Measurements from ENCODE around the gene SCUBE2.

DNA sequence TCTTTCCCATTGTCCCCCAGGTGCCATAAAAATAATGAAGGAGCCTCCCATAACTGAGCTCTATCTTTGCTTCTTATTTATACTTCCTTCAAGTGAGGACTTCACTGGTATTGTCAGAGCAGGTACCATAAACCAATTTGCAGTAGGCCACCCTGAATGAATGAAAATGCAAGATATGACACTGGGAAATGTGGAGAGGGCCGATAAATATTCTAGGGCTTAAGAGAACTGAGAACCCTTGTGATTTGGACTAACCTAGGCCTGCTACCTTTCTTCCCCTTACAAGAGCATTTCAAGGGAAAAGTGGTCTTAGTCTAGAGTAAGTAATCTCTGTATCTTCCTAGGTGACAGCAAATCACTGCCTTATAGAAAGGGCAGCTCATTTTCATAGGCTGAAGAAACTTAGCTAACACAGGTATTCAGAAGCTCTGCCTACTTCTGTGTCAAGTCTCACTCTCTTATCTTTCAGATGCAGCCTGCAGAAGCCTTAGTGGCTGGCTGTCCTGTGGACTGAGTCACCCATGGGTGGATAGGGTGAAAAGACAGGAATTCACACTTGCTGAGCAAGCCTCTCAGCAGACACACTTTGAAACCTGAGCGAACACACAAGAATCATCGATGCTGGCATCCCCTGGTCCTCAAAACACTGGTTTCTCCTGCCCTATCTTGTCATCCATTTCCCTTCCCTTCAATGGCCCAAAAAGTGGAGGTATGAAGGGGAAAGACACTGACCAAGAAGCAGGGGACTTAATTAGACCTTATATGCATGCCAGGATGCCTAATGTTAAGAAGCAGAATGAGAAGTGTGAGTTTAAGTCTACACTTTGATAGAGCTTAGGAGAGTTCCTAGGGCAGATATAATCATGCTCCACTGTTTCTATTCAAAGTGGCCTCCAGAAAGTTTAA, 102.8 kb downstream of the SCUBE2 start:
- TF ChIP-seq, protein P1, sequence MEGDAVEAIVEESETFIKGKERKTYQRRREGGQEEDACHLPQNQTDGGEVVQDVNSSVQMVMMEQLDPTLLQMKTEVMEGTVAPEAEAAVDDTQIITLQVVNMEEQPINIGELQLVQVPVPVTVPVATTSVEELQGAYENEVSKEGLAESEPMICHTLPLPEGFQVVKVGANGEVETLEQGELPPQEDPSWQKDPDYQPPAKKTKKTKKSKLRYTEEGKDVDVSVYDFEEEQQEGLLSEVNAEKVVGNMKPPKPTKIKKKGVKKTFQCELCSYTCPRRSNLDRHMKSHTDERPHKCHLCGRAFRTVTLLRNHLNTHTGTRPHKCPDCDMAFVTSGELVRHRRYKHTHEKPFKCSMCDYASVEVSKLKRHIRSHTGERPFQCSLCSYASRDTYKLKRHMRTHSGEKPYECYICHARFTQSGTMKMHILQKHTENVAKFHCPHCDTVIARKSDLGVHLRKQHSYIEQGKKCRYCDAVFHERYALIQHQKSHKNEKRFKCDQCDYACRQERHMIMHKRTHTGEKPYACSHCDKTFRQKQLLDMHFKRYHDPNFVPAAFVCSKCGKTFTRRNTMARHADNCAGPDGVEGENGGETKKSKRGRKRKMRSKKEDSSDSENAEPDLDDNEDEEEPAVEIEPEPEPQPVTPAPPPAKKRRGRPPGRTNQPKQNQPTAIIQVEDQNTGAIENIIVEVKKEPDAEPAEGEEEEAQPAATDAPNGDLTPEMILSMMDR (IDR thresholded peaks at IDR 0.05 in 4 of 5, conservative IDR thresholded peaks at IDR 0.05 in 1 of 5) = no peak
- TF ChIP-seq POLR2A (IDR thresholded peaks at IDR 0.05) = no peak
